NB4 (cell line): ENCODE results near the gene MRPL23.

Experiments used
- CTCF ChIP-seq: IDR thresholded peaks from one replicate; pipeline ENCODE4 v1.5.1; 2012; ENCODE audit warnings: low read depth, low read length
- MAX ChIP-seq: IDR thresholded peaks from 2 replicates; pipeline ENCODE4 v1.6.1; 2011; ENCODE audit warnings: low read depth, low read length
- POLR2A ChIP-seq: IDR thresholded peaks from 2 replicates; pipeline ENCODE4 v1.6.1; 2011; ENCODE audit warnings: mild to moderate bottlenecking; ENCODE audit not compliant: insufficient read length; ENCODE audit errors: extremely low read depth

GRCh38 chr11:1937616-1938342 is 9.4 kb upstream of the MRPL23 start:
- TF ChIP-seq CTCF = no peak
- no peak for TF ChIP-seq MAX
- TF ChIP-seq POLR2A = no peak
